Liver (tissue), 9 donors: ENCODE results near the gene CLMN. TPM values are rescaled to one million over a fixed set of nuclear protein-coding genes. Genes with fewer than 3 reads are reported as not detected.

Experiments
- DNase-seq: peaks from one replicate; pipeline ENCODE4 v3.0.0-alpha.2; 2017; ENCODE audit warnings: low spot score
- H3K27ac ChIP-seq, 2 donors: one replicate each; pipeline ENCODE4 v1.7.0; 2013; ENCODE audit warnings: inconsistent platforms in 2 of 2, low read length in 2 of 2, control low read depth in 1 of 2, low read depth in 1 of 2, mild to moderate bottlenecking in 1 of 2
- H3K27me3 ChIP-seq, 4 donors: one replicate each; pipeline versions ENCODE4 v1.6.1 to v1.7.0; 2013; ENCODE audit warnings: low read length in 3 of 4, inconsistent platforms in 1 of 4, mild to moderate bottlenecking in 1 of 4, moderate library complexity in 1 of 4; ENCODE audit not compliant: control insufficient read depth in 4 of 4, insufficient read depth in 4 of 4
- H3K36me3 ChIP-seq, 4 donors: one replicate each; pipeline versions ENCODE4 v1.6.1 to v1.7.0; 2013; ENCODE audit warnings: low read length in 3 of 4, mild to moderate bottlenecking in 3 of 4, low read depth in 1 of 4, moderate library complexity in 1 of 4; ENCODE audit not compliant: control insufficient read depth in 4 of 4, insufficient read depth in 3 of 4
- H3K4me1 ChIP-seq, 4 donors: one replicate each; pipeline versions ENCODE4 v1.6.1 to v1.7.0; 2013; ENCODE audit warnings: low read length in 3 of 4, mild to moderate bottlenecking in 3 of 4, moderate library complexity in 1 of 4; ENCODE audit not compliant: control insufficient read depth in 4 of 4, insufficient read depth in 4 of 4
- H3K4me3 ChIP-seq, 3 donors: one replicate each; pipeline versions ENCODE4 v1.6.1 to v1.7.0; 2013; ENCODE audit warnings: low read length in 3 of 3, control low read depth in 1 of 3, low read depth in 1 of 3, mild to moderate bottlenecking in 1 of 3
- H3K9ac ChIP-seq, 2 donors: one replicate each; pipeline ENCODE4 v1.7.0; 2013; ENCODE audit warnings: low read length in 2 of 2, mild to moderate bottlenecking in 2 of 2, moderate library complexity in 2 of 2, control low read depth in 1 of 2, low read depth in 1 of 2
- H3K9me3 ChIP-seq, 4 donors: one replicate each; pipeline versions ENCODE4 v1.6.1 to v1.7.0; 2013; ENCODE audit warnings: low read length in 3 of 4; ENCODE audit not compliant: control insufficient read depth in 4 of 4
- CTCF ChIP-seq: fragments of 150-350 bp; IDR thresholded peaks from 2 replicates; pipeline ENCODE4 v1.5.1; 2017; ENCODE audit warnings: improper control_type of control experiment, low read depth, low read length; ENCODE audit not compliant: missing input control
- EGR1 ChIP-seq, 2 donors: IDR thresholded peaks; 2 replicates each; pipeline ENCODE4 v1.6.1; 2016 to 2018; ENCODE audit warnings: antibody characterized with exemption in 2 of 2, low read depth in 2 of 2
- FOXA1 ChIP-seq: IDR thresholded peaks from 2 replicates; pipeline ENCODE4 v1.6.1; 2016; ENCODE audit warnings: antibody characterized with exemption
- FOXA2 ChIP-seq: IDR thresholded peaks from 2 replicates; pipeline ENCODE4 v1.6.1; 2016; ENCODE audit warnings: antibody characterized with exemption
- GABPA ChIP-seq, 2 donors: IDR thresholded peaks in 1 of 2; conservative IDR thresholded peaks in 1 of 2; 2 replicates each; pipeline ENCODE4 v1.6.1; 2016; ENCODE audit warnings: antibody characterized with exemption in 2 of 2, mild to moderate bottlenecking in 1 of 2, moderate library complexity in 1 of 2
- HNF4A ChIP-seq, 2 donors: conservative IDR thresholded peaks; 2 replicates each; pipeline ENCODE4 v1.6.1; 2016; ENCODE audit warnings: antibody characterized with exemption in 2 of 2, mild to moderate bottlenecking in 2 of 2
- HNF4G ChIP-seq: IDR thresholded peaks from 2 replicates; pipeline ENCODE4 v1.6.1; 2016; ENCODE audit warnings: antibody characterized with exemption
- JUND ChIP-seq, 2 donors: IDR thresholded peaks; 2 replicates each; pipeline ENCODE4 v1.6.1; 2016; ENCODE audit warnings: antibody characterized with exemption in 2 of 2
- RAD21 ChIP-seq, 2 donors: IDR thresholded peaks; 2 replicates each; pipeline ENCODE4 v1.6.1; 2016; ENCODE audit warnings: antibody characterized with exemption in 2 of 2, mild to moderate bottlenecking in 2 of 2
- RXRA ChIP-seq, 2 donors: IDR thresholded peaks; 2 replicates each; pipeline ENCODE4 v1.6.1; 2017 to 2018; ENCODE audit warnings: antibody characterized with exemption in 2 of 2, mild to moderate bottlenecking in 1 of 2
- SP1 ChIP-seq: IDR thresholded peaks from 2 replicates; pipeline ENCODE4 v1.6.1; 2018; ENCODE audit warnings: antibody characterized with exemption, mild to moderate bottlenecking
- TAF1 ChIP-seq: conservative IDR thresholded peaks from 2 replicates; pipeline ENCODE4 v1.6.1; 2016; ENCODE audit warnings: antibody characterized with exemption, mild to moderate bottlenecking
- YY1 ChIP-seq: IDR thresholded peaks from 2 replicates; pipeline ENCODE4 v1.6.1; 2016; ENCODE audit warnings: antibody characterized with exemption, mild to moderate bottlenecking
- WGBS: extraction: QIAGEN DNeasy Blood & Tissue Kit; methylation state at CpG from one replicate; pipeline ENCODE4 v1.1.7; 2013; 5-methylcytosine and 5-hydroxymethylcytosine counted together
- polyA plus RNA-seq, 2 donors: library from polyadenylated mRNA; stranded (reverse) in 1 of 2; unstranded in 1 of 2; fragments of 200-250 nt in 1 of 2; fragments of >200 nt in 1 of 2; fragmentation: Nextera tagmentation in 1 of 2; extraction: Ambion mirVana in 1 of 2; gene quantifications; one replicate each; pipeline versions ENCODE4 v1.2.1 to v1.2.3, GENCODE V29; 2013 to 2015
- total RNA-seq, 2 donors: library from RNA; depleted of rRNA; stranded (reverse); fragments of >200 nt; gene quantifications; one replicate each; pipeline ENCODE4 v1.2.3, GENCODE V29; 2014
- TF ChIP-seq, protein P1 (sequence below): IDR thresholded peaks from 2 replicates; pipeline ENCODE4 v1.6.1; 2016; ENCODE audit warnings: antibody characterized with exemption
- TF ChIP-seq, protein P2 (sequence below): IDR thresholded peaks from 2 replicates; pipeline ENCODE4 v1.6.1; 2016; ENCODE audit warnings: antibody characterized with exemption
- TF ChIP-seq, protein P3 (sequence below): IDR thresholded peaks from 2 replicates; pipeline ENCODE4 v1.6.1; 2016; ENCODE audit warnings: antibody characterized with exemption, mild to moderate bottlenecking
- TF ChIP-seq, protein P4 (sequence below): IDR thresholded peaks from 2 replicates; pipeline ENCODE4 v1.6.1; 2016; ENCODE audit warnings: antibody characterized with exemption
- donor health status: healthy.
- donor health status: healthy.
- donor health status: healthy.
- donor health status: healthy.
- donor health status: healthy.

Gene CLMN
- total and polyA plus RNA-seq, 4 donors, result 6.0 to 41.1 (median 24.1) TPM

GRCh38 chr14:95185033-95185766 lies 134.5 kb downstream of the CLMN start (continued):
- TF ChIP-seq FOXA2 (no peak), HNF4G (peak; percentile 82), JUND (IDR thresholded peaks at IDR 0.05) (peak in 1 of 2 donors; percentile 48)

- no peaks in the 10 kb centered on the region for H3K36me3 ChIP-seq
- TF ChIP-seq FOXA1, result no peak
- no peak for TF ChIP-seq CTCF
- TF ChIP-seq FOXA2, result no peak
- no peak for TF ChIP-seq RXRA (IDR thresholded peaks at IDR 0.05)
- no peak for TF ChIP-seq RAD21 (IDR thresholded peaks at IDR 0.05)
- TF ChIP-seq, protein P1, sequence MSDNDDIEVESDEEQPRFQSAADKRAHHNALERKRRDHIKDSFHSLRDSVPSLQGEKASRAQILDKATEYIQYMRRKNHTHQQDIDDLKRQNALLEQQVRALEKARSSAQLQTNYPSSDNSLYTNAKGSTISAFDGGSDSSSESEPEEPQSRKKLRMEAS, result no peak
- TF ChIP-seq JUND (IDR thresholded peaks at IDR 0.05), result no peak
- TF ChIP-seq, protein P2, sequence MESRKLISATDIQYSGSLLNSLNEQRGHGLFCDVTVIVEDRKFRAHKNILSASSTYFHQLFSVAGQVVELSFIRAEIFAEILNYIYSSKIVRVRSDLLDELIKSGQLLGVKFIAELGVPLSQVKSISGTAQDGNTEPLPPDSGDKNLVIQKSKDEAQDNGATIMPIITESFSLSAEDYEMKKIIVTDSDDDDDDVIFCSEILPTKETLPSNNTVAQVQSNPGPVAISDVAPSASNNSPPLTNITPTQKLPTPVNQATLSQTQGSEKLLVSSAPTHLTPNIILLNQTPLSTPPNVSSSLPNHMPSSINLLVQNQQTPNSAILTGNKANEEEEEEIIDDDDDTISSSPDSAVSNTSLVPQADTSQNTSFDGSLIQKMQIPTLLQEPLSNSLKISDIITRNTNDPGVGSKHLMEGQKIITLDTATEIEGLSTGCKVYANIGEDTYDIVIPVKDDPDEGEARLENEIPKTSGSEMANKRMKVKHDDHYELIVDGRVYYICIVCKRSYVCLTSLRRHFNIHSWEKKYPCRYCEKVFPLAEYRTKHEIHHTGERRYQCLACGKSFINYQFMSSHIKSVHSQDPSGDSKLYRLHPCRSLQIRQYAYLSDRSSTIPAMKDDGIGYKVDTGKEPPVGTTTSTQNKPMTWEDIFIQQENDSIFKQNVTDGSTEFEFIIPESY, result no peak
- no peak for TF ChIP-seq TAF1
- no peak for TF ChIP-seq HNF4A (conservative IDR thresholded peaks at IDR 0.05)
- TF ChIP-seq GABPA (IDR thresholded peaks at IDR 0.05 in 1 of 2, conservative IDR thresholded peaks at IDR 0.05 in 1 of 2), result no peak
- no peak for TF ChIP-seq SP1
- WGBS, result 20% methylated on average over 2 of the region's 2 CpGs
- H3K9ac ChIP-seq, result peak overlapping the region in 1 of 2 donors; percentile 65
- H3K27ac ChIP-seq, result peak overlapping the region; percentile 71 to 92
- H3K4me3 ChIP-seq, result no peak overlapping the region
- no peaks in the 10 kb centered on the region for H3K27me3 ChIP-seq
- DNase-seq, result no peak
- no peaks in the 10 kb centered on the region for H3K9me3 ChIP-seq
- H3K4me1 ChIP-seq, result peaks cover 14 to 57% (median 51%) of the 10 kb centered on the region in 4 donors
These were observed 135.3 kb downstream of the CLMN start for GRCh38 chr14:95184413-95184790.

DNA sequence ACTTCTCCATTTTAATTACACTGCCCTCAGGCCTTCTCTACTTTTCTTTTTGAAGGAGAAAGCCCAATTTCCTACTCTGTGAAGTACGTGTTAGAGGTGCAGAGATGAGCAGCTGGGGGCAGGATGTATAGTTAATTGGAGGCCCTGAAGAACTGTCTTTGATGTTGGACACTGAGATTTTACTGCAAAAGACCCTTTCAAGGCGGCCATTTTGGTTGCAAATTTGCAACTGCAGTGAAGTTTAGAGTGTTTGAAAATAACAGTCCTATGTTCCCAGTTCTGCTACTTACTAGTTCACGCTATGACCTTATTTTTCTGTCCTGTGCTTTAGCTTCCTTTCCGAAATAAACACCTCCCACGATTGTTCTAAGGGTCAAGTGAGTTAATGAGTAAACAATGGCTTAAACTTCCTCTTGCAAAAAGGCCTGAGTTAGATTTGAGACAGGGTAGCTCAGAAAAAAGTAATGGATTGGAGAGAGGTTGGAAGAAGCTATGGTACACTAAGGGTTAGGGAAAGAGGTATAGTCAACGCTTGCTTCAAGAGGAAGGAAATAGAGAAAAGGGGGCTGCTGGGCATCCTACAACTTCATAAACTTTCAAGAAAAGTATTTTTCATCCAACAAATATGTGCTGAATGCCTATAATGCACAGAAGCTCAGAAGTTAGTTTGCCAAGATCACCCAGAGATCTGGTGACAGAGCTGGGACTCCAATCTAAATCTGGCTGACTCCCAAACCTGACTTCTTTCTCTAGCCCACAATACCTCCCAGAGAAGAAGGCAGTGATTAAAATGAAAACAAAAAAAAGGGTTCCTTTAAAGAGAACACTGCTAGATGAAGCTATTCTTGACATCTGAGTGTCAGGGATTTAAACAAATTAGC lies 135.9 kb downstream of the CLMN start:
- Histone ChIP-seq H3K27ac (peak overlapping the region; percentile 71 to 92), H3K4me3 (no peak overlapping the region), H3K9me3 (no peaks in the 10 kb centered on the region), H3K36me3 (no peaks in the 10 kb centered on the region), H3K9ac (peak overlapping the region in 1 of 2 donors; percentile 65), H3K4me1 (peaks cover 14 to 57% (median 51%) of the 10 kb centered on the region in 4 donors), H3K27me3 (no peaks in the 10 kb centered on the region)
- DNase-seq, result no peak
- 35% methylated on average over 6 of the region's 6 CpGs for WGBS
- TF ChIP-seq JUND (IDR thresholded peaks at IDR 0.05), result no peak
- peak; percentile 94 for TF ChIP-seq YY1
- peak; percentile 63 to 74 for TF ChIP-seq RXRA (IDR thresholded peaks at IDR 0.05)
- TF ChIP-seq HNF4A (conservative IDR thresholded peaks at IDR 0.05), result peak; percentile 27 to 42
- TF ChIP-seq, protein P1, result no peak
- TF ChIP-seq, protein P3, sequence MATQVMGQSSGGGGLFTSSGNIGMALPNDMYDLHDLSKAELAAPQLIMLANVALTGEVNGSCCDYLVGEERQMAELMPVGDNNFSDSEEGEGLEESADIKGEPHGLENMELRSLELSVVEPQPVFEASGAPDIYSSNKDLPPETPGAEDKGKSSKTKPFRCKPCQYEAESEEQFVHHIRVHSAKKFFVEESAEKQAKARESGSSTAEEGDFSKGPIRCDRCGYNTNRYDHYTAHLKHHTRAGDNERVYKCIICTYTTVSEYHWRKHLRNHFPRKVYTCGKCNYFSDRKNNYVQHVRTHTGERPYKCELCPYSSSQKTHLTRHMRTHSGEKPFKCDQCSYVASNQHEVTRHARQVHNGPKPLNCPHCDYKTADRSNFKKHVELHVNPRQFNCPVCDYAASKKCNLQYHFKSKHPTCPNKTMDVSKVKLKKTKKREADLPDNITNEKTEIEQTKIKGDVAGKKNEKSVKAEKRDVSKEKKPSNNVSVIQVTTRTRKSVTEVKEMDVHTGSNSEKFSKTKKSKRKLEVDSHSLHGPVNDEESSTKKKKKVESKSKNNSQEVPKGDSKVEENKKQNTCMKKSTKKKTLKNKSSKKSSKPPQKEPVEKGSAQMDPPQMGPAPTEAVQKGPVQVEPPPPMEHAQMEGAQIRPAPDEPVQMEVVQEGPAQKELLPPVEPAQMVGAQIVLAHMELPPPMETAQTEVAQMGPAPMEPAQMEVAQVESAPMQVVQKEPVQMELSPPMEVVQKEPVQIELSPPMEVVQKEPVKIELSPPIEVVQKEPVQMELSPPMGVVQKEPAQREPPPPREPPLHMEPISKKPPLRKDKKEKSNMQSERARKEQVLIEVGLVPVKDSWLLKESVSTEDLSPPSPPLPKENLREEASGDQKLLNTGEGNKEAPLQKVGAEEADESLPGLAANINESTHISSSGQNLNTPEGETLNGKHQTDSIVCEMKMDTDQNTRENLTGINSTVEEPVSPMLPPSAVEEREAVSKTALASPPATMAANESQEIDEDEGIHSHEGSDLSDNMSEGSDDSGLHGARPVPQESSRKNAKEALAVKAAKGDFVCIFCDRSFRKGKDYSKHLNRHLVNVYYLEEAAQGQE, result no peak
- TF ChIP-seq EGR1 (IDR thresholded peaks at IDR 0.05; ENCODE audit: low read depth in 2 of 2), result no peak
- TF ChIP-seq, protein P4, sequence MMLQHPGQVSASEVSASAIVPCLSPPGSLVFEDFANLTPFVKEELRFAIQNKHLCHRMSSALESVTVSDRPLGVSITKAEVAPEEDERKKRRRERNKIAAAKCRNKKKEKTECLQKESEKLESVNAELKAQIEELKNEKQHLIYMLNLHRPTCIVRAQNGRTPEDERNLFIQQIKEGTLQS, result no peak
- TF ChIP-seq FOXA1, result no peak
- no peak for TF ChIP-seq CTCF
